Measurements from ENCODE around the gene ZNF580. TPM values are rescaled to one million over a fixed set of nuclear protein-coding genes. Genes with fewer than 3 reads are reported as not detected.

Gene ZNF580
- total and polyA plus RNA-seq, 9 of the 15 experiments (the other 6 are each of a cell fraction or from before 2014, with no cell fraction given) = 2.3 to 47.4 (median 6.0) TPM

- no peak for ATAC-seq
- DNase-seq (ENCODE audit: extremely low read depth in 1 of 4, low spot score in 3 of 4) = no peak
- POLR2A ChIA-PET = no interaction called here
- Histone ChIP-seq H3K79me2 (ENCODE audit: control insufficient read depth, insufficient read depth, low read length) (peaks cover 40% of the 10 kb centered on the region), H3K9me3 (replicated peaks; ENCODE audit: control insufficient read depth, insufficient read depth, low read depth, low read length) (no peaks in the 10 kb centered on the region), H4K20me1 (replicated peaks; ENCODE audit: control insufficient read depth, insufficient read depth, low read length) (peaks cover under 1% of the 10 kb centered on the region; the same call in 1 of the 2 replicates), H3K27me3 (ENCODE audit: control insufficient read depth in 2 of 2, insufficient read depth in 2 of 2, low read length in 2 of 2) (no peaks in the 10 kb centered on the region), H3K36me3 (ENCODE audit: control insufficient read depth, insufficient read depth, low read length) (peaks cover 36% of the 10 kb centered on the region), H3K27ac (ENCODE audit: extremely low read depth, low read depth, low read length) (no peak overlapping the region), H3K4me3 (no peak overlapping the region), H3K4me2 (ENCODE audit: insufficient read depth, low read length) (no peak overlapping the region), H2AFZ (ENCODE audit: low read depth, low read length) (no peak overlapping the region), H3K9ac (ENCODE audit: insufficient read depth in 1 of 2, low read depth in 2 of 2, low read length in 2 of 2) (no peak overlapping the region; a peak in 1 of 4 replicates), H3K4me1 (replicated peaks in 1 of 2; ENCODE audit: control insufficient read depth in 2 of 2, insufficient read depth in 2 of 2, low read length in 2 of 2) (peaks cover 14 to 74% of the 10 kb centered on the region in 2 experiments; a peak in 4 of 5 replicates), H3K9me1 (ENCODE audit: control insufficient read depth, insufficient read depth, low read length) (no peaks in the 10 kb centered on the region)
- TF ChIP-seq PHB2 (IDR thresholded peaks at IDR 0.05; ENCODE audit: low read depth) (no peak), PBX2 (CRISPR knock-in tag; IDR thresholded peaks at IDR 0.05; ENCODE audit: low read depth) (no peak), PBX2 (tag; conservative IDR thresholded peaks at IDR 0.05; ENCODE audit: low read depth) (no peak), PURB (CRISPR knock-in tag; IDR thresholded peaks at IDR 0.05; ENCODE audit: low read depth) (no peak), POLR2G (IDR thresholded peaks at IDR 0.05; ENCODE audit: low read depth, low read length) (peak; percentile 20; the same call in 1 of the 2 replicates)
- WGBS (ENCODE audit: insufficient coverage, low coverage, missing lambda C conversion rate) = 92% methylated on average over 14 of the region's 17 CpGs
- in situ Hi-C loops (cut with MboI) = no loop called here
- intact Hi-C loops (cut with micrococcal nuclease) = no loop called here
- CTCF ChIA-PET (ENCODE audit: low intra/inter-chr PET ratio) = no interaction called here
- no peak for FAIRE-seq
- BruUV-seq (replicated peaks) = no TSS peak
These were observed 9.9 kb downstream of the ZNF580 start for GRCh38 chr19:55650602-55651230.
